HG03097 (cell line): Measurements from ENCODE around the gene OR5AN1.
"Not testable (repeated sequence)": the region's sequence is repeated elsewhere in the genome, so short reads cannot be mapped to it uniquely, and the experiment has no call there.

Source experiments
- ATAC-seq: cut with Tn5 transposase; IDR thresholded peaks from one replicate; pipeline ENCODE4 v1.9.1; 2021; ENCODE audit not compliant: unreplicated experiment, low FRiP score

Gene OR5AN1, protein sequence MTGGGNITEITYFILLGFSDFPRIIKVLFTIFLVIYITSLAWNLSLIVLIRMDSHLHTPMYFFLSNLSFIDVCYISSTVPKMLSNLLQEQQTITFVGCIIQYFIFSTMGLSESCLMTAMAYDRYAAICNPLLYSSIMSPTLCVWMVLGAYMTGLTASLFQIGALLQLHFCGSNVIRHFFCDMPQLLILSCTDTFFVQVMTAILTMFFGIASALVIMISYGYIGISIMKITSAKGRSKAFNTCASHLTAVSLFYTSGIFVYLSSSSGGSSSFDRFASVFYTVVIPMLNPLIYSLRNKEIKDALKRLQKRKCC

GRCh38 chr11:59358595-59358994 is at the start of gene OR5AN1:
Gene OR5AN1, plus strand, starts transcription at chr11:59358895. Its CDS starts 5,564 bp downstream, at chr11:59364459.
- no peak for ATAC-seq

DNA sequence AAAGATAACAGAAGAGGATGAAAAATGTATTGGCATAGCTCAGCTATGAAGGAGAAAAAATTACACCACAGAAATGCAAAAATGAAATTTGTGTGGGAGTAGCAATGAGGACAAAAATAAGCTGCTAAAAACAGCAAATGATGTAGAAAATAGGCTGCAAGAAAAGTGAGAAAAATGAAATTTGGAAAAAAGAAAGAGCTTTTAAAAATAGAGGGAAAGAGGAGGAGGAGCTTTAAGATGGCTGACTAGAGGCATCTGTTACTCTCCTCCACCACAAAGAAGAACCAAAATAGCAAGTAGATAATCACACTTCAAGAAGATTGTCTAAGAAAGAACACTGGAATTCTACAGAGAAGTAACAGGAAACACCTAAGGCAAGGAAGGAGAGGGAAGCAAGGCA is 23.7 kb upstream of the OR5AN1 start:
- ATAC-seq: no peak

DNA sequence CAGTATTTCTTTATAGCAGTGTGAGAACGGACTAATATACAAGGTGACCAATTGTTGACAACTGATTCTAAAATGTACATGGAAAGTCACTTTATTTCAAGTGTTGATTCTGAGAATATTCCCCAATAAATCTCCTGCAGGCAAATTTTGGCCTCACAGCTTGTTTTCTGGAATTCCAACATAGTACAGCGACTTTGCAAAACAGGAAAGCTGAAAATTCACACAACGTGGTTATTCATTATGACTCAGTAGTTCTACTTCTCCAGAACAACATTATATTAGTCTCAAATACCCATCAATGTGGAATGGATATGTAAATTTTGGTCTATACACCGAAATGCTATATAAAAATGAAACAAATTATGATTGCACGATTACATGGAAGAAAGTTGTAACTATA is 22.5 kb upstream of the OR5AN1 start:
- no peak for ATAC-seq

DNA sequence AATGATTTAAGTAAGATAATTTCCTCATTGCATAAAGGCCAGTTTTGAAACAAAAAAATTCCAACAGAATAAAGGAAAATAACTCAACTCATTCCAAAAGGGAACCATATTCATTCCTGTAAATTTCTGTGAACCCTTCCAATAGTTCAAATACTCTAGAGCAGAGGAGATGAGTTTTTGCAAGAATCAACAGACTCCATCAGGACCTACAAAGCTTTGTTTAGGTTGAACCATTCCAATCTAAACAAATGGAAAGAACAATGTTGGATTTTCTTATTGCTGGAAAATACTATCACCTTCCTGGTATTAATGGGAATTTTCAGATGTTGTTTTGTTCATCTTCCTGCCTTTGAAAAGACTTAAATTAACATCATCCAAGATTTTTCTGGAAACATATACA is 21.8 kb upstream of the OR5AN1 start:
- ATAC-seq: no peak

DNA sequence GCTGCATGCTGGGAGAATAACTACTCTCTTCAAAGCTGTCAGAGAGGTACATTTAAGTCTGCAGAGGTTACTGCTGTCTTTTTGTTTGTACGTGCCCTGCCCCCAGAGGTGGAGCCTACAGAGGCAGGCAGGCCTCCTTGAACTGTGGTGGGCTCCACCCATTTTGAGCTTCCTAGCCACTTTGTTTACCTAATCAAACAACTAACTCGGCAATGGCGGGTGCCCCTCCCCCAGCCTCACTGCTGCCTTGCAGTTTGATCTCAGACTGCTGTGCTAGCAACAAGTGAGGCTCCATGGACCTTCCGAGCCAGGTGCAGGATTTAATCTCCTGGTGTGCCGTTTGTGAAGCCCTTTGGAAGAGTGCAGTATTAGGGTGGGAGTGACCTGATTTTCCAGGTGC is 9.0 kb upstream of the OR5AN1 start:
- ATAC-seq: not testable (repeated sequence)

DNA sequence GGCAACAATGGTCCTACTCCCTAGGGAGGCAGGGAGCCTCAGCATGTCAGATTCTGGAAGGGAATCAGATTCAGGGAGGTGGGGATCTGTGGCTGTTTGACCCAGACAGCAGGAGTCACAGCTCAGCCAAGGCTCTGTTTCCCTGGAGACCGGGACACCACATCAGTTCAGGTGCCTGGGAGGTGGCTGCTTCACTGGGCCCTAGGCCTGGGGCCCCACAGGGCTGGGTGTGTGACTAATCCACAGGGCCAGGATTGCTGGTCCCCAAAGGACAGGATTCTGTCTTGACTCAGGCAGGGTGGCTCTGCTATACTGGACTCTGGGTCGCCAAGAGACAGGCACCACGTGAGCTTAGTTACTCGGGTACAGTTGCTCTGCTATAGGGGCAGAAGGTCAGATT is 3.5 kb upstream of the OR5AN1 start:
- ATAC-seq: no peak

- no peak for ATAC-seq
These were observed 2.1 kb upstream of the OR5AN1 start for GRCh38 chr11:59356561-59356960.

GRCh38 chr11:59358020-59358419 is 675 bp upstream of the OR5AN1 start:
- ATAC-seq: no peak

- no peak for ATAC-seq
These were observed 6.7 kb downstream of the OR5AN1 start for GRCh38 chr11:59365232-59366018.

GRCh38 chr11:59368238-59369022 is 9.7 kb downstream of the OR5AN1 start:
- no peak for ATAC-seq

DNA sequence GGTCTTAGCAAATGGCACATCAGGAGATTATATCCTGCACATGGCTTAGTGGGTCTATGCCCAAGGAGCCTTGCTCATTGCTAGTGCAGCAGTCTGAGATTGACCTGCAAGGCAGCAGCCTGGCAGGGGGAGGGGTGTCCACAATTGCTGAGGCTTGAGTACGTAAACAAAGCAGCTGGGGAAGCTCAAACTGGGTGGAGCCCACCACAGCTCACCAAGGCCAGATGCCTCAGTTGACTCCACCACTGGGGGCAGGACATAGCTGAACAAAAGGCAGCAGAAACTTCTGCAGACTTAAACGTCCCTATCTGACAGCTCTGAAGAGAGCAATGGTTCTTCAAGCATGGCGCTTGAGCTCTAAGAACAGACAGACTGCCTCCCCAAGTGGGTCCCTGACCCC is 13.6 kb downstream of the OR5AN1 start:
- not testable (repeated sequence) for ATAC-seq

DNA sequence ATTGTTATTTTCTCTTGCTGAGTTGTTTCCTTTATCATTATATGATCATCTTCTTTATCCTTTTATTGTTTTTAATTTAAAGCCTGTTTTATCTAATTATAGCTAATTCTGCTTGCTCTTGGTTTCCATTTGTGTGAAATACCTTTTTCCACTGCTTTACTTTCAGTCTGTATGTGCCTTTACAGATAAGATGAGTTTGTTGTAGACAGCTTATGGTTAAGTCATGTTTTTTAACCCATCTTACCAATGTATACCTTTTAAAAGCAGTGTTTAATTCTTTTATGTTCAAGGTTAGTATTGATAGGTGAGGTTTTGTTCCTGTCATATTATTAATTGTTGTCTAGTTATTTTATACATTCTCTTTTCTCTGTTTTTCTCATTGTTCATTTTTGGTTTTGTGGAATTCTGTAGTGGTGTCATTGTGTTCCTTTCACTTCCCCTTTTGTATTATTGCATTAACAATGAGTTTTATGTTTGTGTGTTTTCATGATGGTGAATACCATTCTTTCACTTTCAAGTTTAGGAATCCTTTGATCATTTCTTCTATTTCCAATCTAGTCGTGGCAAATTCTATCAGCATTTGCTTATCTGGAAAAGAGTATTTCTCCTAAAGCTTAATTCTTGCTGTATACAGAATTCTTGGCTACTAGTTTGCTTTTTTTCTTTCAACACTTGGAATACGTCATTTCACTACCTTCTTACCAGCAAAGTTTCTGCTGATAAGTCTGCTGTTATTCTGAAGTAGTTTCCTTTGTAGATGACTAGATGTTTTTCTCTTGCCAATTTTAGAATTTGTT is 21.8 kb downstream of the OR5AN1 start:
- ATAC-seq: peak; percentile 95

DNA sequence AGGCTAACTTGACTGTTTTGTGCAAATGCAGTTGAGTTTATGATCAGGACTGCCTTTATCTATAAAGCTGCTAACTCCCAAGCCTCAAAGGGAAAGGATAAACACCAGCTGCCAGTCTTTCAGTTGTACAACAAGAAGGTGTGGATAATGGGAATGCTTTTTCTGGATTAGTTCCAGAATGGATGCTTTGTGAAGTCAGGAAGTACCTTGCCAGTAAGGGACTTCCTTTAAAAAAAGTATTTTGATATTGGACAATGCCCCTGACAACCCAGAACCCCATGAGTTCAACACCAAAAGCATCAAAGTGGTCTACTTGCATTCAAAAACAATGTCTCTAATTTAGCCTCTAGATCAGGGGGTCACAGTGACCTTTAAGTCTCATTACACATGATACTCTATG is 35.5 kb downstream of the OR5AN1 start:
- ATAC-seq: no peak

DNA sequence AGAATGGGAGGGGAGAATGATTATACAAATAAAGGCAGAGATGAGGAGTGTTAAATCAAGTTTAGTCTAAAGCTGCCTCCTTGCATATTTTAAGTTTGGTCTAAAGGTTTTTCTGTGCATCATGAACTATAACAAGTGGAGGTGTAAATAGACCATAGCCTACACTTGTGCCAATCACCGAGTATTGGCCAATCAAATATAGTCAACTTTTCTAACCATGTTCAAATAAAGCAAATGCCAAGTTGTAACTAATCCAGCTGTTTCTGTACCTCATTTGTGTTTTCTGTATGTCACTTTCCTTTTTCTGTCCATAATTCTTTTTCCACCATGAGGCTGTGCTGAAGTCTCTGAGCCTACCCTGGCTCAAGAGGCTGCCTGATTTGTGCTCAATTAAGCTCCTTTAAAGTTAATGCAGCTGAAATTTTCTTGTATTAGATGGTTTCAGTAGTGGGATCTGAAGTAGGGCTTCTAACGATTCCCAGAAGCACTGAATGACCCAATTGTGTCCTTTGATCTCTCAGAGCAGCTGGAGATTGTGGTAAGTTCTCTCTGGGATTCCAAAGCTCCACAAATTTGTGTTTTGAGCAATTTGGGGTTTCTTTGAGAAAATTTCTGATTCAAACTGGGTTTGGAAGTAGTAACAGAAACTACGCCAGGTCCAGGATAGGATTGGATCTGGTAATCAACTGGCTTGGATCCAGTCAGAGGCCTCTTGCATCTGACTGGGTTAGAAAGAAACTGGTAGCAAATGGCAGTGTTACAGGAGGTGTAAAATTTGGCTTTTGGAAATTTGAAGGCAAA is 42.0 kb downstream of the OR5AN1 start:
- no peak for ATAC-seq

- no peak for ATAC-seq
These were observed 42.5 kb downstream of the OR5AN1 start for GRCh38 chr11:59401262-59401552.

- ATAC-seq: no peak
These were observed 44.9 kb downstream of the OR5AN1 start for GRCh38 chr11:59403546-59403945.

DNA sequence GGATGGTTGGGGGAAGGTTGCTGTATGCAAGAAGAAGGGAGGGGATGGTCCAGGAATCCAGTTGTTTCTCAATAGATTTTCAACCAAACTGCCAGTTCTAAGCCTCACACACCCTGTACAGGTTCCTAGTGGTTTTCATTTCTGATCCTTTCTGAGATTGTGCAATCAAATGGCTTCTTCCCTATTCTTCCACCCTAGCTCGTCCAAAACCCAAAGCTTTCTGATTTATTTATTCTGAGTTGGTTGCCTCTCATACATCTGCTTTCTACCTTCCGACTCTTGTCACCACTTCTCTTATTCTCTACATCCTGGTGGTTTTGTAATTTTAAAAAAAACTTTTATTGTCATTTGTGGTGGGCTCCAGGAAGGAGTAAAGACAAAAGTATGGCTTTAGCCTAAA is 55.0 kb downstream of the OR5AN1 start:
- ATAC-seq: no peak

GRCh38 chr11:59415111-59415510 is 56.4 kb downstream of the OR5AN1 start:
- ATAC-seq: no peak

DNA sequence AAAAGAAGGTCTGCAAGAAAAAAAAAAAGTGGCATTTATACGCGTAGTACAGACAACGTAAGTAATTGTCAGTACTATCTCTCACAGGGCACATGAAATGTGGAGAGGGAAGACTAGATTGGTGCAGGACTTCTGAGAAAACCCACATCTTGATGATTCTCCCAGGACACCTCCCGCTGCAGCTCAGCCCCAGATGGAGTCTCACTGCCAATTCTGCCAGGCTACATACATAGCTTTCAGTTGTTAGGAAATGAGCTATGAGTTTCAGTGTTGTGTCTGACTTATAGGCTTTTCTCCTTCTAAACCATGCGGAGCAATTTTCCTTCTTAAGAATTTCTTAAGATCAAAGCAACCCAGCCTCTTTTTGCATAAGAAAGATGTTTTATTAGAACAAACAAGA is 57.9 kb downstream of the OR5AN1 start:
- ATAC-seq: no peak

- ATAC-seq: no peak
These were observed 58.3 kb downstream of the OR5AN1 start for GRCh38 chr11:59417023-59417422.
